Fibroblast of skin of back (primary cell): ENCODE measurements around the gene ARHGEF33.

Experiments
- DNase-seq: peaks from one replicate; pipeline ENCODE4 v3.0.0-alpha.2; 2013

ARHGEF33 gene

GRCh38 chr2:38960609-38961320, 71.1 kb downstream of the ARHGEF33 start:
- DNase-seq = no peak

DNA sequence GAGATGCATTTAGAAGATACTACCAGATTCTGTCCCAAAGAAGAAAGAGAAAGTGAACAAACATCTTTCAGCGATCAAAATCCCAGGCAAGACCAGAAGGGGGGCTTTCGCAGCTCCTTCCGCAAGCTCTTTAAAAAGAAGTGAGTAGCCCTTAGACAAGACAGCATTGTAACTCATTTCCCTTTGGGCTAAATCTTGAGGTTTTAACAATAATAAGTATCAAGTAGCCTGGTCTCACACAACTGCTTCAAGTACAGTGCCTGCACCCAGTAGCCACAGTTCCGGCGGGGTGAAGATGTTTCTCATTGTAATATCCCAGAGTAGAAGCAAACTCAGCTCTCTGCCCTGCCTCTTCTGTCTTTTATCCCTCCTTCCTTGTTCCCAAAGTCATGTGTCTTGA, 76.3 kb downstream of the ARHGEF33 start:
- no peak for DNase-seq

DNA sequence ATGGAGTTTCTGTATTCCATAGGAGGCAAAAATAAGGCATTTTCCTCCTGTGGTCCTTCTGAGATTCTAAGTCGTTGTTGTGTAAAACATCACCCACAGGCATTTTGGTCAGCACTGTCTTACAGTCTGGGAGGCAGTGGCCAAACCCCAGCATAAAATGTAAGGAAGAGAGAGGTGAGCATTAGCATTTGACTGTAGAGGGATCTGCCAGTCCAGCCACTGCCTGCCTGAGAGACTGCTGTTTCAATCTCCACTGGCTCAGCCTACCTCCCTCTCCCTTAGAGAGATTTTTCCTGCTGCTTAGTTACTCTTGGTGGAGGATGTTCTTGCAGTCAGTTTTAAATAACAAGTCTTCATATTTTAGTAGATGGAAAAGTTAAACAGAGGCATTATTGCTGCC, 77.0 kb downstream of the ARHGEF33 start:
- DNase-seq = no peak

DNA sequence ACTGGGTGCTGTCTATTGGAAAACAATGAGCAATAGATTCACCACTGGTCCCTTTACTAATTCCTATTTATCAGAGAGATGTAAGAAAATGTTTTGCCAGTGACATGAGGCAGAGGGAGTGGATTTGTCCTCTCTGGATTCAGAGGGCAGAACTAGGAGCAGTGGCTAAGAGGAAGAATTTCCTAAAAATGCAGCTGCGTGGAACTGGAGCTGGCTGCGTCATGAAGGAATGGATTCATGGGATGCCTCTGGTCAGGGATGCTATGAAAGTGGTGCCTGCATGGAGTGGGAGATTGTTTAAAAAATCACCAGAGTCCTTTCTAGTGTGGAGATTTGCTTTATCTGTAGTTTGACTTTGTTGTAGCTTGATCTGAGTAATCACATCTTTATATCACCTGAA, 78.3 kb downstream of the ARHGEF33 start:
- DNase-seq = no peak

- DNase-seq = no peak
Observed at GRCh38 chr2:38971377-38971776, 81.7 kb downstream of the ARHGEF33 start.

DNA sequence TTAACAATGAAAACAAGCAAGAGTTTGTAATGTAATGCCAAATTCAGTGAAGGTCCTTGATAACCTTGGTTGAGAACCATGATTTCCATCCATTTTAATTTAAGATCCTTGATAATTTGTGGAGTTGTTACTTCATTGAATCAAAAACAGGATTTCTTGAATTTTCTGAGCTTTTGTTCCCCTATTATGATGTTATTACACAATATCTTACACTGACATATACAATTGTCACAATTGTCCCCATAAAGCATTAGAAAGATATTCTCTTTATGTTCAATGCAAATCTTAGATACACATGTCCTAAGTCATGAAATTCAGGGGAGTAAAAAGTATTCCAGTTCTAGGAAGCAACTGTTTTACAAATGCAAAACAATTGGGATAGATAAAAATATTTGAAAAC, 83.6 kb downstream of the ARHGEF33 start:
- DNase-seq = no peak

- DNase-seq = no peak
Observed at GRCh38 chr2:38975042-38975441, 85.4 kb downstream of the ARHGEF33 start.

GRCh38 chr2:38977047-38977446, 87.4 kb downstream of the ARHGEF33 start:
- no peak for DNase-seq

DNA sequence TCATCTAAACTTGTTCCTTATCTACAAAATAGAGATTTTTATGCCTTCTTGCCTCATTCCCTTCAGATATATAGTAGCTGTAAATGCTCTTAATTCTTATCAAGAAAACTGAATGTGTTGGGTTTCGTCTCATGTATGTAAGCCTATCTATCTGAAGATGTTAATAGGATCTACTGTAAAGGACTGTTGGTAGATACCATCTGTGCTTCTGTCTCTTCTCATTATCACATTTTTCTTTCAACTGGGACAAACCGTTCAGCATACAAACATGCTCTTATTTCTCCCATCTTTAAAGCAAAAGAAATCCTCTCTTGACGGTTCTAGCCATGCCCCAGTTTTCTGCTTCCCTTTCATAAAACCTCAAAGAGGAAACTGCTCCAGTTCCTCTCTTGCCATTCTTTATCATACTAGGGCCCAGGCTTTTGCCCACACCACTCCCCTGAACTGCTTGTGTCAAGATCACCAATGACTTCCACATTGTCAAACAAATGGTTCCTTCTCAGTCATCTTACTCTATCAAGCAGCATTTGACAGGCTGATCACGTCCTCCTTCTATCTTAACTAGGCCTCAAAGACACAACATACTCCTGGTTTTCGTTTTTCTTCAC, 88.7 kb downstream of the ARHGEF33 start:
- DNase-seq = no peak

GRCh38 chr2:38978908-38979307, 89.2 kb downstream of the ARHGEF33 start:
- no peak for DNase-seq

GRCh38 chr2:38981003-38981669, 91.5 kb downstream of the ARHGEF33 start:
- DNase-seq = no peak

GRCh38 chr2:38981670-38982357, 92.1 kb downstream of the ARHGEF33 start:
- no peak for DNase-seq

DNA sequence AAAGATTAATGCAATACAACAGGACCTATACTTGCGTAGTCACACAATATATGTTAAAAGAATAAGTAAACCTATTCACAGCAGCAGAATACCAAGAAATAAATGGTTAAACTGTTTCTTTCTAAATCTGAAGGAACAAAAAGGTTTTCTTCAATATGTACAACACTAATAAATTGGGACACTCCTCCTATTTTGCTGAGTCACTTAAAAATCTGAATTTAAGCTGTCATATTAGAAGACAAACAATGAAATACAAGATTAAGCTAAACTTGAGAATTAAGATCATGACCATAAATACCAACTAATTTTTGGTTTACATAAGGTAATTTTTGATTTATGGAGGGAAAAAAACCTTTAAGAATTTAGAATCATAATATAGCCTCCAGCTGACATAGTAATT, 92.8 kb downstream of the ARHGEF33 start:
- DNase-seq = no peak

- no peak for DNase-seq
Observed at GRCh38 chr2:38988716-38989115, 99.0 kb downstream of the ARHGEF33 start.

- no peak for DNase-seq
Observed at GRCh38 chr2:38991899-38992298, 102.2 kb downstream of the ARHGEF33 start.

DNA sequence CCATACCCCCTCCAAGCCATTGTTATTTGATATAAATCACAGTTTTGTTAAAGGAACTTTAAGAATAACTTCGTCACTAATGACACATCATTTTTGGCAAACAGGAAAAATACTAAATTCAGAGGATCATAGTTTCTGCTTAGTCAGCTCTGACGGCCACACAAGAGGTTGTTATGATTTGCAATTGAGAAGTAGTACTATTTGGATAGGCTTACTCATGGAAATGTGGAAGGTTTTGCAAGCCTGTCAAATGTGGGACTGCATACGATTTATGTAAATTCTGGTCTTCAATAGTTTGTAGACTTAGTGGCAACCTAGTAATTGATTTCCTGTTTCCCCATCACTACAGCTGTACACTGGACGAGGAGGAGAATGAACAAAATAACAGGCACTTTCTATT, 108.1 kb downstream of the ARHGEF33 start:
- DNase-seq = peak; percentile 92

GRCh38 chr2:39000552-39000951, 110.9 kb downstream of the ARHGEF33 start:
- no peak for DNase-seq

DNA sequence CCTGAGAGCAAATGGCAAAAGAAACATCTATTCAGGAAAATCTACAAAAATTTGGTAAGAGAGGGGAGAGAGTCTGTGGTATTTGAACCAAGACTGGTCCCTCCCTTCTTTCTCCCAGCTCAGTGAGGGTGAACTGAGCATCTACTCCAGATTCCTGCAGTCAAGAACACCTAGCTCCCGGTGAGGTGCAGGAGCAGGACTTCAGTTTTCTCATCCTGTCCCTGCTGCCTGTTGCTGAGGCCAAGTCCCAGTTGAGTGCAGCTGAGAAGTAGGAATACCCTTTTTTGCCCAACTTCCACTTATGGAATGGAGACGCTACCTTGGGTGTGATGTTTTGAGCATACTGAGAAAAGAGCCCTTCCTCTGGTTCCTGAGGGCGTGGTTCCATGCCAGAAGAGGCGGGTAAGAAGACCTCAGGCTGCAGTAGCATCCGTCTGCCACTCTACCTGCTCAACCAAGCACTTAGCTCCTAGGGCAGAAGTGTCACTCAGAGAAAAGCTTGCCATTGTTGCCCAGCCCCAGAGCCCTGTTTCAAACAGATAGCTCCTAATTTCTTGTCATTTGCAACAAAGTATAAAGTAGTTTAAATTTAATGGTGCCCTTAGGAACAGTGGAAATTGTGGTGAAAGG, 118.3 kb downstream of the ARHGEF33 start:
- DNase-seq = no peak

- DNase-seq = peak; percentile 17
Observed at GRCh38 chr2:39008665-39009064, 119.0 kb downstream of the ARHGEF33 start.

GRCh38 chr2:39013871-39014270, 124.2 kb downstream of the ARHGEF33 start:
- no peak for DNase-seq

DNA sequence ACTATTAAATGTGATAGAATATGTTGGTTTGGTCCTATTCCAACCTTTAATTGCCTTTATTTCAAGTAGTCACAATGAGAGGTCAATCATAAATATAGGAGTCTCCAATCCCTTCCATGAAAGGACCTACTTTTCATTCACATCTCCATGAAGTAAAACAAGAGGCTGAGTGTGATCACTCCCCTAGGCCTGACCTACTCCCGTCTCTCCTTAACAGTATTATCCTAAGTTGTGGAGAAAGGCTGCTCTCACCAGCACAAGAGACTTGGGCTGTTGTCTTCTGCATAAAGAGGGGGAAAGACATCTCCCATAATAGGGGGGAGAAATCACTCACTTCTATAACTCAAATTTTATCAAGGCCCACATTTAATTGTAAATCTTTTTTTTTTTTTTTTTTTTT, 125.7 kb downstream of the ARHGEF33 start:
- no peak for DNase-seq

DNA sequence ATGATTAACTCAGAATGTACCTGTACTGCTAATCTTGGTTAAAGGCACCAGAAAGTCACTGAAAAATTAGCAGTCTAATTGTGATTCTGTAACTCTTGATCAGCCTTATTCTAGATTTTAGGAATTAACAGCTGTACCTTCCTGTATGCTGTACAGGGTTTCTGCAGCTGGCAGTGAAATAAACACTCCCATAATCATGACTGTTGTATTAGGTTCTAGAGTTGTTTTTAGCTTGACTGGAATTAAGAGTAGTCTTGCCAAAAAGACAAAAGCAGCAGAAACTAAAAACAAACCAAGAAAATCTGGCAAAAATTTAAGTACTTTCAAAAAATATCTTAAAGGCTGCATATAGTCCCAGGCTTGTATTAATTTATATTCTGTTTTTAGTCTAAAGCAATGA, 127.7 kb downstream of the ARHGEF33 start:
- no peak for DNase-seq

DNA sequence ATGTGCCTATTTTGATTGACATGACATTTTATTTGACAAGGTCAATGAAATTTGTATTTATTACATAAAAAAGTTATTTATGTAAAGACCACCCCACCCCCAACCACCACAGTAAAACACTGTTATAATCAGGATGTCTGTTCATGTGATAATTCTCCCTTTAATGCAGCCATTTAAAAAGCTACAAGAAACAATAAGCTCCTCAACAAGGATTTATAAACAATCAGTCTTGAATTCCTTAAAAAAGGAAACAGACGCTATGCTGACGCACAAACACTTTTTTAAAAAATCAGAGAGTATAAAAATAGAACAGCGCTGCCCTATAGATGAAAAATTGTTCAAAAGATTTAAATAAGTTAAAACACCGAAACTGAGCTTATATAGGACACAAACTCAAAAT, 129.0 kb downstream of the ARHGEF33 start:
- DNase-seq = no peak
